Fibroblast of the aortic adventitia (primary cell): Measurements from ENCODE around the gene WBP1L. TPM values are rescaled to one million over a fixed set of nuclear protein-coding genes. Genes with fewer than 3 reads are reported as not detected.

Experiments
- DNase-seq: peaks from one replicate; pipeline ENCODE4 v3.0.0-alpha.2; 2010; ENCODE audit warnings: low read depth
- H3K4me3 ChIP-seq: 2 replicates; pipeline ENCODE4 v1.5.1; 2011; ENCODE audit warnings: low read depth, mild to moderate bottlenecking, control low read depth, low read length, moderate library complexity
- small RNA-seq: library from RNA; depleted of rRNA; stranded (forward); fragments of <200 nt; gene quantifications from one replicate; pipeline ENCODE3, GENCODE V24; 2012
- total RNA-seq: library from RNA; depleted of rRNA; stranded (reverse); fragments of >200 nt; gene quantifications from 2 replicates; pipeline ENCODE4 v1.2.3, GENCODE V29; 2012; ENCODE audit warnings: low replicate concordance
- TF ChIP-seq, protein P1 (sequence below): IDR thresholded peaks from 2 replicates; pipeline ENCODE4 v1.5.1; 2011; ENCODE audit warnings: mild to moderate bottlenecking, low read length, control low read depth, inconsistent platforms; ENCODE audit not compliant: insufficient read depth

Gene WBP1L
- total RNA-seq, 1 donor: 76.1 TPM

DNA sequence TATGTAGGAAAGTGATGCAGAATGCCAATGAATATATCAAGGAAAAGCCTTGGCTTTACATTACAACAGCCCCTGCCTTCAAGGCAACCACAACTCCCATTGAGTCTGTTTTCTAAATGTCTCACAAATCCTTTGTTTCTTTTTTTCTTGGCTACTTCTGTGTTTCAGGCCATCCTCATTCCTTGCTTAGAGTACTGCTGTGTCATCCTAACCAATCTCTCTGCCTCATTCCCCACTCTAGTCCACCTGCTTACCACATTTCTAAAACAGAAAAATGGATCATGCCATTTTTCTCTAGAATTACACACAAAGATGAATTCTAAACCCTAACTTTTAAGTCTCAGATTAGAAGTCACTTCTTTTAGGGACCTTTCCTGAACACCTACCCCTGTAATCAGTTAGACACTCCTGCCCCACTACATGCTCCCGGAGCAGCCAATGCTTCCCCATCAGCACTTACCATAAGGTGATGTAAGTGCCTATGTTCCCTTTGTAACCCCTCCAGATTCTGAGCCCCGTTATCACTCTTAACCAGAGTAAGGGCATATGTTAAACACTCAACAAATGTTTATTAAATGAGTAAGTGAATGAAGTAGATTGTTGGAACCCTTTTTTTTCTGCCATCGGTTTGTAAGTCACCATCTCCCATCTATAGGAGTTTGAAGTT is 113.1 kb downstream of the WBP1L start:
- no peak for DNase-seq
- no peak overlapping the region for H3K4me3 ChIP-seq
- TF ChIP-seq, protein P1, sequence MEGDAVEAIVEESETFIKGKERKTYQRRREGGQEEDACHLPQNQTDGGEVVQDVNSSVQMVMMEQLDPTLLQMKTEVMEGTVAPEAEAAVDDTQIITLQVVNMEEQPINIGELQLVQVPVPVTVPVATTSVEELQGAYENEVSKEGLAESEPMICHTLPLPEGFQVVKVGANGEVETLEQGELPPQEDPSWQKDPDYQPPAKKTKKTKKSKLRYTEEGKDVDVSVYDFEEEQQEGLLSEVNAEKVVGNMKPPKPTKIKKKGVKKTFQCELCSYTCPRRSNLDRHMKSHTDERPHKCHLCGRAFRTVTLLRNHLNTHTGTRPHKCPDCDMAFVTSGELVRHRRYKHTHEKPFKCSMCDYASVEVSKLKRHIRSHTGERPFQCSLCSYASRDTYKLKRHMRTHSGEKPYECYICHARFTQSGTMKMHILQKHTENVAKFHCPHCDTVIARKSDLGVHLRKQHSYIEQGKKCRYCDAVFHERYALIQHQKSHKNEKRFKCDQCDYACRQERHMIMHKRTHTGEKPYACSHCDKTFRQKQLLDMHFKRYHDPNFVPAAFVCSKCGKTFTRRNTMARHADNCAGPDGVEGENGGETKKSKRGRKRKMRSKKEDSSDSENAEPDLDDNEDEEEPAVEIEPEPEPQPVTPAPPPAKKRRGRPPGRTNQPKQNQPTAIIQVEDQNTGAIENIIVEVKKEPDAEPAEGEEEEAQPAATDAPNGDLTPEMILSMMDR: no peak

DNA sequence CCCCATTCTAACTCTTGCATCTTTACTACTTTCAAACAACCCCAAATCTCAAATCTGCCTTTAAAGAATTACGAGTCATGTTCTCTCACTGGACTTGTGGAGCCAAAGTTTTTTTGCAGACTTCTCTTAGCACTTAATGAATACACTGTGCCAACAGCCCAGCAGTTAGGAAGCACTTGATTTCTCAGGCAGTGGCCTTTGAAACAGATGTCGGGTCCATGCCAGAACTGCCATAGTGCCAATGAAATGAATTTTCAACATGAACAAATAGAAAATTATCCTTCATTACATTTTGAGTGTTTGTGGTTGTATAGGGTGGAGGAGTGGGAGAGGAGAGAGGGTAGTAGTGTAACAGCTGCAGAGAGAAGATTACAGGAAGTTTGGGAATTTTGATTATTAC is 116.2 kb downstream of the WBP1L start:
- DNase-seq: no peak
- TF ChIP-seq, protein P1: no peak
- H3K4me3 ChIP-seq: no peak overlapping the region

DNA sequence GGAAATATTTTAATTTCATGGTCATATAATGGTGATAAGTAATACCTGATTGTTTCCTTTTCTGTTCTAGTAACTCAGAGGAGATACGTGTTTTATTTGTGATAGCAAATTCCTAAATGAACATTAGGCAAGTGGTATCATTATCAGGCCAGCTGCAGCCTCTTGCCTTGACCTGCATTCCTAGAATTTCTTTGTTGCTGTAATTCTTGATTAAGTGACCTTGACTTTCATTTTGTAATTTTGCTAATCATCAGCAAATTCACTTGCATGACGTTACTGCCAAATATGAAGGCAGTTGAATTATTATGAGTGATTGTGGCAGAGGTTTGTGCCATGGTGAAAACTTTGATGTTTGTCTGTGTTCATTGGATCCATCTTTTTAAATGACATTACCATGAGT is 119.9 kb downstream of the WBP1L start:
- DNase-seq: no peak
- H3K4me3 ChIP-seq: no peak overlapping the region
- TF ChIP-seq, protein P1: no peak

DNA sequence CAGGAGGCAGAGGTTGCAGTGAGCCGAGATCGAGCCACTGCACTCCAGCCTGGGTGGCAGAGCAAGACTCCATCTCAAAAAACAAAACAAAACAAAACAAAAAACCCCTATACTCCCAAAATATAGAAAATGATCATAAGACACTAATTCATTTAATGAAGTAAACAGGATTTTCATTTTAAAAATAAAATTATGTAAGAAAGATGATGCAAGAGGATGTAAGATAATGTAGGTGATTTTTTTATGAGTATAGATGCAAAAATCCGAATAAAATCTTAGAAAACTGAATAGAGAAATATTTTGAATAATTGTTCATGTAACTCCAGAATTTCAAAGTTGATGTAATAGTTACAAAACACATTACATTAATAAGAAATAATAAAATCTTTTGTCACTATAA is 121.9 kb downstream of the WBP1L start:
- H3K4me3 ChIP-seq: no peak overlapping the region
- TF ChIP-seq, protein P1: no peak
- DNase-seq: no peak

Small RNA genes lying within 50 kb of the gene (small RNA-seq; reads per million reads assigned to genes)
- not detected for gene RNU6-1231P

Other genes with a start within 250 kb of the WBP1L start
- 103 and 105 TPM in 2 replicates for gene ACTR1A, start 241.2 kb upstream of the WBP1L start, total RNA-seq
- gene SUFU, start 240.0 kb upstream of the WBP1L start, total RNA-seq: 3.3 and 4.8 TPM in 2 replicates
- gene TRIM8, start 99.5 kb upstream of the WBP1L start, total RNA-seq: 83.0 and 84.7 TPM in 2 replicates
- gene ARL3, start 29.6 kb upstream of the WBP1L start, total RNA-seq: 10.4 and 12.1 TPM in 2 replicates
- 2.3 and 3.8 TPM in 2 replicates for gene SFXN2, start 29.3 kb upstream of the WBP1L start, total RNA-seq
- gene CYP17A1, start 93.5 kb downstream of the WBP1L start, total RNA-seq: not detected in 2 replicates
- gene BORCS7, start 110.3 kb downstream of the WBP1L start, total RNA-seq: 12.2 and 23.9 TPM in 2 replicates
- 2.9 and 7.0 TPM in 2 replicates for gene AS3MT, start 125.5 kb downstream of the WBP1L start, total RNA-seq
- 5.7 and 6.1 TPM in 2 replicates for gene CNNM2, start 174.3 kb downstream of the WBP1L start, total RNA-seq